ENCODE data around the gene MYL2. TPM values are rescaled to one million over a fixed set of nuclear protein-coding genes. Genes with fewer than 3 reads are reported as not detected.

The MYL2 gene
- total RNA-seq, 4 donors from 2014 or later, result not detected

- TF ChIP-seq EP300 (IDR thresholded peaks at IDR 0.05) (no peak), POLR2A (IDR thresholded peaks at IDR 0.05; ENCODE audit: low read depth) (no peak), POLR2AphosphoS5 (IDR thresholded peaks at IDR 0.05) (no peak), CTCF (IDR thresholded peaks at IDR 0.05) (no peak)
- no peak overlapping the region for H3K4me3 ChIP-seq
- peaks cover 0 to 3% (median 0%) of the 10 kb centered on the region in 4 donors for H3K9me3 ChIP-seq
- H3K36me3 ChIP-seq, result peaks cover 0 to 42% (median 0%) of the 10 kb centered on the region in 4 donors
- intact Hi-C loops (cut with DNase I), result no loop called here
- 81% methylated on average over 3 of the region's 3 CpGs for WGBS
- no peak overlapping the region for H3K27ac ChIP-seq (replicated peaks in 1 of 4)
- DNase-seq (ENCODE audit: extremely low spot score), result no peak
- H3K4me1 ChIP-seq, result no peaks in the 10 kb centered on the region
- peaks cover 0 to 22% (median 0%) of the 10 kb centered on the region in 4 donors for H3K27me3 ChIP-seq
Observed at GRCh38 chr12:110916295-110916875, 4.0 kb downstream of the MYL2 start.

GRCh38 chr12:110913119-110914056 lies 7.0 kb downstream of the MYL2 start:
- peaks cover 0 to 3% (median 0%) of the 10 kb centered on the region in 4 donors for H3K9me3 ChIP-seq
- H3K27me3 ChIP-seq, result peaks cover 0 to 6% (median 0%) of the 10 kb centered on the region in 4 donors
- no peak for DNase-seq (ENCODE audit: extremely low spot score)
- intact Hi-C loops (cut with DNase I), result no loop called here
- H3K36me3 ChIP-seq, result peaks cover 0 to 47% (median 0%) of the 10 kb centered on the region in 4 donors
- H3K4me3 ChIP-seq, result no peak overlapping the region
- no peaks in the 10 kb centered on the region for H3K4me1 ChIP-seq
- 90% methylated on average over 14 of the region's 14 CpGs for WGBS
- TF ChIP-seq POLR2A (IDR thresholded peaks at IDR 0.05; ENCODE audit: low read depth) (no peak), CTCF (IDR thresholded peaks at IDR 0.05) (no peak), POLR2AphosphoS5 (IDR thresholded peaks at IDR 0.05) (no peak), EP300 (IDR thresholded peaks at IDR 0.05) (no peak)
- H3K27ac ChIP-seq (replicated peaks in 1 of 4), result no peak overlapping the region

- WGBS, result 87% methylated on average over 6 of the region's 6 CpGs
- no peak for TF ChIP-seq CTCF (IDR thresholded peaks at IDR 0.05)
- TF ChIP-seq POLR2AphosphoS5 (IDR thresholded peaks at IDR 0.05), result no peak
- TF ChIP-seq EP300 (IDR thresholded peaks at IDR 0.05), result no peak
- TF ChIP-seq POLR2A (IDR thresholded peaks at IDR 0.05; ENCODE audit: low read depth), result no peak
- Histone ChIP-seq H3K27me3 (peaks cover 0 to 9% (median 0%) of the 10 kb centered on the region in 4 donors), H3K27ac (replicated peaks in 1 of 4) (no peak overlapping the region), H3K36me3 (peaks cover 0 to 47% (median 0%) of the 10 kb centered on the region in 4 donors), H3K9me3 (peaks cover 0 to 3% (median 0%) of the 10 kb centered on the region in 4 donors), H3K4me3 (no peak overlapping the region), H3K4me1 (no peaks in the 10 kb centered on the region)
- no peak for DNase-seq (ENCODE audit: extremely low spot score)
- intact Hi-C loops (cut with DNase I), result no loop called here
Observed at GRCh38 chr12:110912263-110912662, 8.1 kb downstream of the MYL2 start.

- WGBS, result 72% methylated on average over 9 of the region's 14 CpGs
- Histone ChIP-seq H3K36me3 (peaks cover 0 to 26% (median 0%) of the 10 kb centered on the region in 4 donors), H3K27me3 (peaks cover 0 to 31% (median 0%) of the 10 kb centered on the region in 4 donors), H3K4me3 (no peak overlapping the region), H3K9me3 (no peaks in the 10 kb centered on the region), H3K27ac (replicated peaks in 1 of 4) (no peak overlapping the region), H3K4me1 (no peaks in the 10 kb centered on the region)
- intact Hi-C loops (cut with DNase I), result no loop called here
- TF ChIP-seq POLR2A (IDR thresholded peaks at IDR 0.05; ENCODE audit: low read depth) (no peak), POLR2AphosphoS5 (IDR thresholded peaks at IDR 0.05) (no peak), CTCF (IDR thresholded peaks at IDR 0.05) (no peak), EP300 (IDR thresholded peaks at IDR 0.05) (no peak)
- no peak for DNase-seq (ENCODE audit: extremely low spot score)
Observed at GRCh38 chr12:110908377-110909152, 11.8 kb downstream of the MYL2 start.
